ENCODE data around the gene TMEM219.
"Not testable (repeated sequence)": the region's sequence is repeated elsewhere in the genome, so short reads cannot be mapped to it uniquely, and the experiment has no call there.

Gene TMEM219

DNA sequence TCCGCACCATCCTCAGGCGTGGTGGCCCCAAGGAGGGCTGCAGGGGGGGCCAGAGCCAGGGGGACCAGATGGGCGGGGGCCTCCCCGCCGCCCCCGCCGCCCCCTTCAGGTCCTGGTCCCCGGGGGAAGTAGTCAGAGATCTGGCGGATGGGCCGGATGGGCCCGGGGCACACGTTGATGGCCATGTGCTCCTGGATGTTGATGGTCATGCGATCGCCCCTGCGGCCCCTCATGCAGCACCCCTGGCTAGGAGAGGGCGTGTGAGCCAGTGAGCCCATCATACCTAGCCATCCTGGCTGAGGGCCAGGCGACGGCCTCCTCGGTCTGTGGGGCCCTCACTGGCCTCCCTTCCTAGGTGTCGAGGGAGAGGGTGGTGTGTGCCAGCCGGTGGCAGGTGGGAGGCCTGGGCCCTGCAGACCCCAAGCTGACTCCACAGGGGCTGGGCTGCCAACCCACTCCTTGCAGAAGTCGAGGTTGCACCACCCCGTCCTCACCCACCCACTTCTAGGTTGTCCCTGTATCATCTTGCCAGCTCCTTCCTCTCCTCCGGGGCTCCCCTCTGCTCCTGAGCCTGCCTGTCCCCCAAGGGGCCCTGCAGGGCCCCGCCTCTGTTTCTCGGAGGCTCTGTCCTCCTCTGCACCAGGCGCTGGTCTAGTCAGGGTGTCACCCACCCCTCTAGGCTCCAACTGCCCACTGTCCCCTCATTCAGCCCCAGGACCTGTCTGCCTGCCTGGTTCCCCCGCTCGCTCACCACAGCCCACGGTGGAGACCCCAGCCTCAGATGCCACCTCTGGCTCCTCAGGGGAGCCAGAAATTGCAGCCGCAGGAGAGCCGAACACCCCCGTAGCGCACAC, 48.3 kb downstream of the TMEM219 start:
- no peaks in the 10 kb centered on the region for H3K36me3 ChIP-seq (ENCODE audit: control insufficient read depth in 5 of 5, insufficient read depth in 5 of 5, low read length in 5 of 5)
- H3K27me3 ChIP-seq (ENCODE audit: control insufficient read depth in 5 of 5, insufficient read depth in 4 of 5, low read length in 5 of 5): peaks cover 24 to 37% (median 35%) of the 10 kb centered on the region in 5 donors
- no peak overlapping the region for H3K9ac ChIP-seq (ENCODE audit: low read length in 5 of 5)
- no peak overlapping the region for H3K27ac ChIP-seq (ENCODE audit: low read depth, low read length)
- no peak overlapping the region for H3K4me3 ChIP-seq (ENCODE audit: low read depth in 1 of 5, low read length in 5 of 5)
- peaks cover 0 to 15% (median 13%) of the 10 kb centered on the region in 5 donors for H3K4me1 ChIP-seq (ENCODE audit: control insufficient read depth in 5 of 5, insufficient read depth in 5 of 5, low read length in 5 of 5)
- no peaks in the 10 kb centered on the region for H3K9me3 ChIP-seq (ENCODE audit: control insufficient read depth in 5 of 5, low read length in 5 of 5)

DNA sequence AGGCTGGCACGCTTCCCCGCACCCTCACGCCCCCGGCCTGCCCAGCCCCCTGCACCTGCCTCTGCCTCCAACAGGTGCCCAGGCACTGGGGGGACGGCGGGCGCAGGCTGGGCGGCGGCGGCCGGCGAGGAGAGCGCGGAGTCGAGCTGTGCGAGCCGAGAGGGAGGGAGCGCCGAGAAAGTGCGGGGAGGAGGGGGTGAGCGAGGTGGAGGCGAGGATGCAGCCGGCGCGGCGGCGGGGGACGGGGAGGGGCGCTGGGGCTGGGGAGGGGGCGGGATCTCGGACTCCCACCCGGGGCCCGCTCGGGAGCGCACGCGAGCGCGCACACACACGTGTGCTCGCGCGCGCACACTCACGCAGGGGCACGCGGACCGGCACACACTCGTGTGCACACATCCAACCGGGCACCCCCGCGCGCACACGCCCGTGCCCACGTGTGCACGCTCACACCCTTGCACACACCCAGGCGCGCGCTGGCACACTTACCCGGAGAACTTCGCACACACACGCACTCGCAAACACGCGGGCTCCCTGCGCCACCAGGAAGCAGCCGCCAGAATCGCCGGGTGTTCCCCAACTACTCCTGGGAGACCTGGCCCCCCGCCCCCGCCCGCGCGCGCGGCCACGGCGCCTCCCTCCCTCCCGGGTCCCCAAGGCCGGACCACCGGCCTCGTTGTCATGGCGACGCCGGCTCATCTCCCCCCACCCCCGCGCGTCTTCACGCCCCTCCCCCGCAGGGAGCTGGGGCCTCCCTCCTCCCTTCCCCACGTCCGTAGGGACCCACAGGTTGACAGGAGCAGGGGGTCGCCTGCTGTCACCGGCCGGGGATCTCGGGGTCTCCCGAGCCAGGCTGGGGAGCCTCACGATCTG, 49.2 kb downstream of the TMEM219 start, which contains the start of gene DOC2A:
DOC2A (minus strand) TSS at position 184 of the 870 bp plus-strand sequence. CDS start 805 bp downstream, outside the sequence.
- no peak within 1 kb of the TSS for H3K9ac ChIP-seq (ENCODE audit: low read length in 5 of 5)

GRCh38 chr16:30011714-30012504, 50.0 kb downstream of the TMEM219 start:
- Histone ChIP-seq H3K36me3 (ENCODE audit: control insufficient read depth in 5 of 5, insufficient read depth in 5 of 5, low read length in 5 of 5) (no peaks in the 10 kb centered on the region), H3K9ac (ENCODE audit: low read length in 5 of 5) (no peak overlapping the region), H3K9me3 (ENCODE audit: control insufficient read depth in 5 of 5, low read length in 5 of 5) (no peaks in the 10 kb centered on the region), H3K4me3 (ENCODE audit: low read depth in 1 of 5, low read length in 5 of 5) (no peak overlapping the region), H3K4me1 (ENCODE audit: control insufficient read depth in 5 of 5, insufficient read depth in 5 of 5, low read length in 5 of 5) (peaks cover 0 to 12% (median 10%) of the 10 kb centered on the region in 5 donors), H3K27ac (ENCODE audit: low read depth, low read length) (no peak overlapping the region), H3K27me3 (ENCODE audit: control insufficient read depth in 5 of 5, insufficient read depth in 4 of 5, low read length in 5 of 5) (peaks cover 29 to 37% (median 35%) of the 10 kb centered on the region in 5 donors)

More for the DNA sequence above, 49.2 kb downstream of the TMEM219 start, which contains the start of gene DOC2A:
- H3K27me3 ChIP-seq (ENCODE audit: control insufficient read depth in 5 of 5, insufficient read depth in 4 of 5, low read length in 5 of 5): peaks cover 24 to 37% (median 35%) of the 10 kb centered on the region in 5 donors
- peaks cover 0 to 12% (median 10%) of the 10 kb centered on the region in 5 donors for H3K4me1 ChIP-seq (ENCODE audit: control insufficient read depth in 5 of 5, insufficient read depth in 5 of 5, low read length in 5 of 5)
- no peaks in the 10 kb centered on the region for H3K9me3 ChIP-seq (ENCODE audit: control insufficient read depth in 5 of 5, low read length in 5 of 5)
- peak within 1 kb of the TSS in 3 of 5 donors; percentile 29 to 49 (median 34) for H3K4me3 ChIP-seq (ENCODE audit: low read depth in 1 of 5, low read length in 5 of 5)
- no peak within 1 kb of the TSS for H3K27ac ChIP-seq (ENCODE audit: low read depth, low read length)
- H3K36me3 ChIP-seq (ENCODE audit: control insufficient read depth in 5 of 5, insufficient read depth in 5 of 5, low read length in 5 of 5): no peaks in the 10 kb centered on the region

GRCh38 chr16:30012598-30012997, 50.7 kb downstream of the TMEM219 start:
- not testable (repeated sequence) for H3K9ac ChIP-seq (ENCODE audit: low read length in 5 of 5); H3K4me3 ChIP-seq (ENCODE audit: low read depth in 1 of 5, low read length in 5 of 5); H3K36me3 ChIP-seq (ENCODE audit: control insufficient read depth in 5 of 5, insufficient read depth in 5 of 5, low read length in 5 of 5); H3K27ac ChIP-seq (ENCODE audit: low read depth, low read length); H3K9me3 ChIP-seq (ENCODE audit: control insufficient read depth in 5 of 5, low read length in 5 of 5)
- Histone ChIP-seq H3K27me3 (ENCODE audit: control insufficient read depth in 5 of 5, insufficient read depth in 4 of 5, low read length in 5 of 5) (peaks cover 28 to 33% (median 32%) of the 10 kb centered on the region in 5 donors), H3K4me1 (ENCODE audit: control insufficient read depth in 5 of 5, insufficient read depth in 5 of 5, low read length in 5 of 5) (peaks cover 0 to 12% (median 10%) of the 10 kb centered on the region in 5 donors)

- peaks cover 11 to 16% (median 12%) of the 10 kb centered on the region in 5 donors for H3K27me3 ChIP-seq (ENCODE audit: control insufficient read depth in 5 of 5, insufficient read depth in 4 of 5, low read length in 5 of 5)
- not testable (repeated sequence) for H3K9ac ChIP-seq (ENCODE audit: low read length in 5 of 5); H3K4me3 ChIP-seq (ENCODE audit: low read depth in 1 of 5, low read length in 5 of 5)
These were observed 53.6 kb downstream of the TMEM219 start for GRCh38 chr16:30015450-30015849.

GRCh38 chr16:30016555-30017276, 54.8 kb downstream of the TMEM219 start:
- Histone ChIP-seq H3K9ac (ENCODE audit: low read length in 5 of 5) (no peak overlapping the region), H3K27ac (ENCODE audit: low read depth, low read length) (no peak overlapping the region), H3K27me3 (ENCODE audit: control insufficient read depth in 5 of 5, insufficient read depth in 4 of 5, low read length in 5 of 5) (peaks cover 6 to 10% (median 7%) of the 10 kb centered on the region in 5 donors), H3K4me3 (ENCODE audit: low read depth in 1 of 5, low read length in 5 of 5) (no peak overlapping the region), H3K9me3 (ENCODE audit: control insufficient read depth in 5 of 5, low read length in 5 of 5) (no peaks in the 10 kb centered on the region), H3K4me1 (ENCODE audit: control insufficient read depth in 5 of 5, insufficient read depth in 5 of 5, low read length in 5 of 5) (peaks cover 0 to 8% (median 7%) of the 10 kb centered on the region in 5 donors), H3K36me3 (ENCODE audit: control insufficient read depth in 5 of 5, insufficient read depth in 5 of 5, low read length in 5 of 5) (no peaks in the 10 kb centered on the region)

More at GRCh38 chr16:30015450-30015849, 53.6 kb downstream of the TMEM219 start:
- H3K36me3 ChIP-seq (ENCODE audit: control insufficient read depth in 5 of 5, insufficient read depth in 5 of 5, low read length in 5 of 5); H3K4me1 ChIP-seq (ENCODE audit: control insufficient read depth in 5 of 5, insufficient read depth in 5 of 5, low read length in 5 of 5); H3K27ac ChIP-seq (ENCODE audit: low read depth, low read length); H3K9me3 ChIP-seq (ENCODE audit: control insufficient read depth in 5 of 5, low read length in 5 of 5): not testable (repeated sequence)

DNA sequence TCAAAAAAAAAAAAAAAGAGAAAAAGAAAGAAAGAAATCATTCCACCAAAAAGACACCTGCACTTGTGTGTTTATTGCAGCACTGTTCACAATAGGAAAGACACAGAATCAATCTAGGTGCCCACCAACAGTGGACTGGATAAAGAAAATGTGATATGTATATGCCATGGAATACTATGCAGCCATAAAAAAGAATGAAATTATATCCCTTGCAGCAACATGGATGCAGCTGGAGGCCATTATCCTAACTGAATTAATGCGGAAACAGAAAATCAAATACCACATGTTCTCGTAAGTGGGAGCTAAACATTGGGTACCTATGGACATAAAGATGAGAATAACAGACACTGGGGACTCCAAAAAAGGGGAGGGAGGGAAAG, 55.4 kb downstream of the TMEM219 start:
- peaks cover under 1 to 5% (median 3%) of the 10 kb centered on the region in 5 donors for H3K27me3 ChIP-seq (ENCODE audit: control insufficient read depth in 5 of 5, insufficient read depth in 4 of 5, low read length in 5 of 5)
- no peak overlapping the region for H3K27ac ChIP-seq (ENCODE audit: low read depth, low read length)
- H3K9ac ChIP-seq (ENCODE audit: low read length in 5 of 5): no peak overlapping the region
- H3K4me3 ChIP-seq (ENCODE audit: low read depth in 1 of 5, low read length in 5 of 5): no peak overlapping the region
- H3K9me3 ChIP-seq (ENCODE audit: control insufficient read depth in 5 of 5, low read length in 5 of 5): no peaks in the 10 kb centered on the region
- H3K4me1 ChIP-seq (ENCODE audit: control insufficient read depth in 5 of 5, insufficient read depth in 5 of 5, low read length in 5 of 5): peaks cover 0 to 10% (median 8%) of the 10 kb centered on the region in 5 donors
- H3K36me3 ChIP-seq (ENCODE audit: control insufficient read depth in 5 of 5, insufficient read depth in 5 of 5, low read length in 5 of 5): no peaks in the 10 kb centered on the region

DNA sequence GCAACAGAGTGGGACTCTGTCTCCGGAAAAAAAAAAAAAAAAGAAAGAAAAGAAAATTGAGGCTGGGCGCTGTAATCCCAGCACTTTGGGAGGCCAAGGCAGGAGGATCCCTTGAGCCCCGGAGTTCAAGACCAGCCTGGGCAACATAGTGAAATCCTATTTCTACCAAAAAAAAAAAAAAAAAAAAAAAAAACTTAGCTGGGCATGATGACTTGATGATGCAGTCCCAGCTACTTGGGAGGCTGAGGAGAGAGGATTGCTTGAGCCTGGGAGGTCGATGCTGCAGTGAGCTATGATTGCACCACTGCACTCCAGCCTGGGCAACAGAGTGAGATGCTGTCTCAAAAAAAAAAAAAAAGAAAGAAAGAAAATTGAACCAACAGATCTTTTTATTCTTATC, 56.1 kb downstream of the TMEM219 start:
- H3K9me3 ChIP-seq (ENCODE audit: control insufficient read depth in 5 of 5, low read length in 5 of 5); H3K27ac ChIP-seq (ENCODE audit: low read depth, low read length); H3K27me3 ChIP-seq (ENCODE audit: control insufficient read depth in 5 of 5, insufficient read depth in 4 of 5, low read length in 5 of 5); H3K36me3 ChIP-seq (ENCODE audit: control insufficient read depth in 5 of 5, insufficient read depth in 5 of 5, low read length in 5 of 5); H3K4me1 ChIP-seq (ENCODE audit: control insufficient read depth in 5 of 5, insufficient read depth in 5 of 5, low read length in 5 of 5); H3K9ac ChIP-seq (ENCODE audit: low read length in 5 of 5); H3K4me3 ChIP-seq (ENCODE audit: low read depth in 1 of 5, low read length in 5 of 5): not testable (repeated sequence)

- Histone ChIP-seq H3K9me3 (ENCODE audit: control insufficient read depth in 5 of 5, low read length in 5 of 5) (no peaks in the 10 kb centered on the region), H3K27me3 (ENCODE audit: control insufficient read depth in 5 of 5, insufficient read depth in 4 of 5, low read length in 5 of 5) (peaks cover 0 to 5% (median 0%) of the 10 kb centered on the region in 5 donors), H3K4me1 (ENCODE audit: control insufficient read depth in 5 of 5, insufficient read depth in 5 of 5, low read length in 5 of 5) (peaks cover 0 to 10% (median 8%) of the 10 kb centered on the region in 5 donors), H3K9ac (ENCODE audit: low read length in 5 of 5) (no peak overlapping the region), H3K36me3 (ENCODE audit: control insufficient read depth in 5 of 5, insufficient read depth in 5 of 5, low read length in 5 of 5) (no peaks in the 10 kb centered on the region), H3K27ac (ENCODE audit: low read depth, low read length) (no peak overlapping the region), H3K4me3 (ENCODE audit: low read depth in 1 of 5, low read length in 5 of 5) (no peak overlapping the region)
These were observed 56.9 kb downstream of the TMEM219 start for GRCh38 chr16:30018731-30019158.

Measured in subcutaneous abdominal adipose tissue (tissue), 5 donors.